Measurements from ENCODE around the gene SORBS2. TPM values are rescaled to one million over a fixed set of nuclear protein-coding genes. Genes with fewer than 3 reads are reported as not detected.

SORBS2 gene
- total RNA-seq, 1 experiment from 2014 or later, result 9.7 TPM

DNA sequence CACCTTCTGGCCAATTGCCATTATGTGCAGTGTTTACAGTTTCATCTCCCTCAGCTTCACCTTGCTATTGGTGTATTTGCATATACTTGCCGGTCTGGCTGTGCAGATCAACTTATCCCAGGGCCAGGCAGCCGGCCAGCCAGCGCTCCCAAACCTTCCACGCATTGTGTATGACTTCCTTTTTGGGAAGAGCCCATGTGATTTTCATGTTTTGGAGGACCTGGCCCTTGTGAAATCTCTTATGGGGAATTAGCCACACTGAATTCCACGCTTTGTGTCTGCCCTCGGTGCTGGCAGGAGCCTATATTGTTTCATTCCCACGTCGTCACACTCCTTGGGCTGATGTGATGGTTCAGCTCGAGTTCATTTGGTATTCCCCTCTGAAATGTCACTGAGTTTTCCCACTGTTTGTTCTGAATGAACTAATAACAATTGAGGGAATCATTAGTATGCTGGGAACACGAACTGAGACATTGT, 270.7 kb downstream of the SORBS2 start:
- no peaks in the 10 kb centered on the region for H3K9me3 ChIP-seq (ENCODE audit: control insufficient read depth, low read depth, low read length)
- H2BK15ac ChIP-seq (ENCODE audit: low read depth, low read length), result no peak overlapping the region
- no peaks in the 10 kb centered on the region for H4K20me1 ChIP-seq (ENCODE audit: control insufficient read depth, insufficient read depth, insufficient read length)
- no peak overlapping the region for H2AFZ ChIP-seq (ENCODE audit: low read length)
- H3K27ac ChIP-seq (ENCODE audit: insufficient read length, low read depth, low read length), result no peak overlapping the region
- H3K23ac ChIP-seq (ENCODE audit: insufficient read length, low read depth, low read length), result no peak overlapping the region
- TF ChIP-seq, protein P1, sequence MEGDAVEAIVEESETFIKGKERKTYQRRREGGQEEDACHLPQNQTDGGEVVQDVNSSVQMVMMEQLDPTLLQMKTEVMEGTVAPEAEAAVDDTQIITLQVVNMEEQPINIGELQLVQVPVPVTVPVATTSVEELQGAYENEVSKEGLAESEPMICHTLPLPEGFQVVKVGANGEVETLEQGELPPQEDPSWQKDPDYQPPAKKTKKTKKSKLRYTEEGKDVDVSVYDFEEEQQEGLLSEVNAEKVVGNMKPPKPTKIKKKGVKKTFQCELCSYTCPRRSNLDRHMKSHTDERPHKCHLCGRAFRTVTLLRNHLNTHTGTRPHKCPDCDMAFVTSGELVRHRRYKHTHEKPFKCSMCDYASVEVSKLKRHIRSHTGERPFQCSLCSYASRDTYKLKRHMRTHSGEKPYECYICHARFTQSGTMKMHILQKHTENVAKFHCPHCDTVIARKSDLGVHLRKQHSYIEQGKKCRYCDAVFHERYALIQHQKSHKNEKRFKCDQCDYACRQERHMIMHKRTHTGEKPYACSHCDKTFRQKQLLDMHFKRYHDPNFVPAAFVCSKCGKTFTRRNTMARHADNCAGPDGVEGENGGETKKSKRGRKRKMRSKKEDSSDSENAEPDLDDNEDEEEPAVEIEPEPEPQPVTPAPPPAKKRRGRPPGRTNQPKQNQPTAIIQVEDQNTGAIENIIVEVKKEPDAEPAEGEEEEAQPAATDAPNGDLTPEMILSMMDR (conservative IDR thresholded peaks at IDR 0.05), result no peak
- no peak overlapping the region for H2BK20ac ChIP-seq (ENCODE audit: low read depth, low read length, poor library complexity, severe bottlenecking)
- no peaks in the 10 kb centered on the region for H3K79me1 ChIP-seq (ENCODE audit: insufficient read depth, low read depth, low read length, poor library complexity, severe bottlenecking)
- H3K4me1 ChIP-seq (ENCODE audit: insufficient read depth, low read length), result no peaks in the 10 kb centered on the region; the same call in 1 of the 2 replicates
- no peak overlapping the region for H3K4ac ChIP-seq (ENCODE audit: low read depth, low read length)
- no peak overlapping the region for H4K8ac ChIP-seq (replicated peaks; ENCODE audit: insufficient read length, low read depth, low read length)
- H4K5ac ChIP-seq (ENCODE audit: insufficient read length, low read depth, low read length), result no peak overlapping the region
- H4K91ac ChIP-seq (ENCODE audit: insufficient read length, low read depth, low read length), result no peak overlapping the region
- no peaks in the 10 kb centered on the region for H3K9me3 Mint-ChIP-seq
- no peak overlapping the region for H3K4me2 ChIP-seq (ENCODE audit: insufficient read depth, insufficient read length, low read length)
- H2BK120ac ChIP-seq (ENCODE audit: low read depth, low read length, poor library complexity, severe bottlenecking), result no peak overlapping the region
- H3K9ac ChIP-seq (ENCODE audit: extremely low read depth, insufficient read length, low read length), result no peak overlapping the region
- no peak overlapping the region for H3T11ph ChIP-seq (ENCODE audit: low read length)
- no peaks in the 10 kb centered on the region for H3K36me3 Mint-ChIP-seq (ENCODE audit: insufficient read depth in 1 of 3, low read depth in 3 of 3)
- no peak overlapping the region for H2BK5ac ChIP-seq (ENCODE audit: insufficient read length, low read length)
- peaks cover 13 to 18% of the 10 kb centered on the region in 2 experiments for H3K4me1 Mint-ChIP-seq
- H3K4me3 Mint-ChIP-seq, result no peak overlapping the region
- no peaks in the 10 kb centered on the region for H3K23me2 ChIP-seq (ENCODE audit: insufficient read length, low read depth, low read length, poor library complexity, severe bottlenecking)
- H3K27me3 ChIP-seq (ENCODE audit: insufficient read depth, low read length), result no peaks in the 10 kb centered on the region; the same call in 1 of the 2 replicates
- no peak overlapping the region for H2BK12ac ChIP-seq (ENCODE audit: insufficient read length, low read depth, low read length)
- peaks cover 22% of the 10 kb centered on the region for H3K27me3 Mint-ChIP-seq (ENCODE audit: low read depth)
- no peak overlapping the region for H3K27ac Mint-ChIP-seq
- H2AK5ac ChIP-seq (ENCODE audit: insufficient read length, low read length), result no peak overlapping the region
- H3K18ac ChIP-seq (ENCODE audit: insufficient read length, low read depth, low read length), result no peak overlapping the region
- H3K79me2 ChIP-seq (ENCODE audit: insufficient read depth, low read length), result no peaks in the 10 kb centered on the region
- H3K14ac ChIP-seq (ENCODE audit: insufficient read depth, low read length), result no peak overlapping the region
- no CpG with 5 or more reads among the region's 10 CpGs for WGBS (ENCODE audit: extremely low coverage, insufficient read length, low lambda C conversion rate)
- H3K56ac ChIP-seq (ENCODE audit: insufficient read length, low read depth, low read length), result no peak overlapping the region
- no peak for DNase-seq
